ACC112 (cell line): Measurements from ENCODE around the gene PRKAG2.
"Not testable (repeated sequence)": the region's sequence is repeated elsewhere in the genome, so short reads cannot be mapped to it uniquely, and the experiment has no call there.

Source experiments
- H2AFZ ChIP-seq: fragments of 200-600 bp; sonication (generic); one replicate; pipeline ENCODE4 v1.6.0; 2017; ENCODE audit warnings: antibody characterized with exemption, low read length; ENCODE audit not compliant: unreplicated experiment
- H3K27ac ChIP-seq: fragments of 200-600 bp; sonication (generic); 2 replicates; pipeline ENCODE4 v1.5.1; 2014; ENCODE audit warnings: low read depth, mild to moderate bottlenecking, antibody characterized with exemption, low read length, moderate library complexity
- H3K27me3 ChIP-seq: fragments of 200-600 bp; sonication (generic); 2 replicates; pipeline ENCODE4 v1.6.1; 2014; ENCODE audit warnings: mild to moderate bottlenecking, antibody characterized with exemption, low read length, moderate library complexity, mixed read lengths; ENCODE audit not compliant: insufficient read depth
- H3K36me3 ChIP-seq: fragments of 200-600 bp; sonication (generic); 2 replicates; pipeline ENCODE4 v1.6.1; 2016; ENCODE audit warnings: mild to moderate bottlenecking, antibody characterized with exemption, low read length, moderate library complexity, mixed read lengths; ENCODE audit not compliant: insufficient read depth
- H3K4me1 ChIP-seq: fragments of 200-600 bp; sonication (generic); one replicate; pipeline ENCODE4 v1.6.1; 2016; ENCODE audit warnings: low read length, mixed read lengths; ENCODE audit not compliant: insufficient read depth, unreplicated experiment, control insufficient read depth
- H3K4me3 ChIP-seq: fragments of 200-600 bp; sonication (generic); 2 replicates; pipeline ENCODE4 v1.5.1; 2014; ENCODE audit warnings: mild to moderate bottlenecking, low read depth, low read length
- H3K79me2 ChIP-seq: fragments of 200-600 bp; sonication (generic); one replicate; pipeline ENCODE4 v1.6.0; 2016; ENCODE audit warnings: low read length; ENCODE audit not compliant: control insufficient read depth, unreplicated experiment, insufficient read depth

PRKAG2 gene

DNA sequence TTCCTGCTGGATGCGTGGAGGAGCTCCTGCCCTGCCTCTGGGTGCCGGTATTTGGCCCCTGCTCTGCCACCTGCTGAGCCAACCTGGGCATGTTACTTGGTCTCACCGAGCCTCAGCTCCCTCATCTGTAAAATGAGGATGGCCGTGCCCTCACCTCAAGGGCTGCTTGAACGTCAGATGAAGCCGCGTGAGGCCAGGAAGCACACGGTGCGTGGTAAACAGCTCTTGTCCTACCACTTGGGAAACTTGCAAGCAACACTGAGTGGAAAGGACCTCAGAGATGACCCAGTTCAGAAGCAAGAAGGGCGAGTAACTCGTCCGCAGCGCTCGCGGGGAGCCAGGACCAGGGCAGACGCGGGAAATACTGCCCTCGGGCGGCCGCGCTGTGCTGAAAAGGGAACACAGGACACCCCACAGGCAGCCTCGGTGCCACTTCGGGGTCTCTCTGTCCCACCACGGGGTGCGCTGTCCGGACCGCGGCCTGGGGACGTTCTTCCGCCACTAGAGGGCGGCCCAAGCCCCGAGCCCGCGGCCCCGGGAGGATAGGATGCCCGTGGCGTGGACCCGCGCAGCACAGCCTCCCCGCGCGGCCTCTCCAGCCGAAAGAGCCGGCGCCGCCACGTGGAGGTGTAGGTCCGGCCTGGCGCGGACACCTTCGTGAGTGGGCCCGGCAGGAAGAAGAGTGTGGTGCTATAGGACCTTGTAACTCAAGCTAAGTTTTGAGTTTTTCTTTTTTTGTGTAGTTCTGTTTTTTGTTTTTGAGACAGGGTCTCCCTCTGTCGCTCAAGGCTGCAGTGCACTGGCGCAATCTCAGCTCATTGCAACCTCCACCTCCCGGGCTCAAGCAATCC is 94.1 kb downstream of the PRKAG2 start:
- Histone ChIP-seq H3K4me1 (peaks cover 5% of the 10 kb centered on the region), H2AFZ (peak overlapping the region; percentile 80), H3K79me2 (no peaks in the 10 kb centered on the region), H3K27ac (no peak overlapping the region), H3K4me3 (peak overlapping the region; percentile 68), H3K27me3 (peaks cover 28% of the 10 kb centered on the region), H3K36me3 (no peaks in the 10 kb centered on the region)

DNA sequence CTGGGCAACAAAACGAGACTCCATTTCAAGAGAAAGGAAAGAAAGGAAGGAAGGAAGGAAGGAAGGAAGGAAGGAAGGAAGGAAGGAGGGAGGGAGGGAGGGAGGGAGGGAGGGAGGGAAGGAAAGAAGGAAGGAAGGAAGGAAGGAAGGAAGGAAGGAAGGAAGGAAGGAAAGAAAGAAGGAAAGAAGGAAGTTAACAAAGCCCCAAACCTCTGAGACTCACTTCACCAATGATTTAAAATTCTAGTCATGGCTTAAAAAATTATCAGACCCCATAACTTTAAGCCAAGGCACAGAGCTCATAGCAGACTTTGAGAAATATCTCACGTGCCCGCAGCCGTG is 94.7 kb downstream of the PRKAG2 start:
- H3K27ac ChIP-seq, H3K36me3 ChIP-seq, H3K79me2 ChIP-seq, H2AFZ ChIP-seq, H3K4me3 ChIP-seq, H3K4me1 ChIP-seq: not testable (repeated sequence)
- peaks cover 24% of the 10 kb centered on the region for H3K27me3 ChIP-seq

DNA sequence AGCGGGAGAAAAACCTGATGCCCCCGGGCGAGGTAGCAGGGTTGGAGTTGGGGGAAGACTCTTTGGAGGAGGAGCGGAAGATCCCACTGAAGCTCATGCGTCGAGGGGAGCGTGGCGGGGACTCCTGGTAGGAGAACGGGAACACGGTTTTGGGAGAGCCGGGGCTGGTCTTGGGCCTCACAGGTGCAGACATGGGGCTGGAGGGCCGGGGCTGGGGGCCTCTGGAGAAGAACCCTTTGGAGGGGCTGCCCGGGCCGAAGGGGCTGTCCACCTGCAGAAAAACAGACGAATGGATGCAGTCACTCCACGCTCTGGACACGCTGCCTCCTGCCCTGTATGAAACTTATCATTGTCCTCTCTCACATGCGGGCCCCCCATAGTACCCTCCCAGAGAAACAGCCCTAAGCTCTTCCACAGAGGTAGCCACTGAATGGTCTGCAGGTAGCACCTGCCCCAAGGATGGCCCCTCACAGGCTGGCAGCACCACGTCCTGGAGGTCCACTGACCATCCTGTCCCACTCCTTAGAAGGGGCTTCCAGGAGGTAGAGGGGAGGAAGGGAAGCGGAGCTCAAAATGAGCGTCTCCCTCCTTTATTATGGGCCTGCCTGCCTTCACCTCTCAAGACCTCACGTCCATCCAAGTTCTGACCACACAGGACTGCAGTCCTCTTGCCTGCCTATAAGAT is 95.6 kb downstream of the PRKAG2 start:
- Histone ChIP-seq H3K36me3 (no peaks in the 10 kb centered on the region), H2AFZ (no peak overlapping the region), H3K79me2 (no peaks in the 10 kb centered on the region), H3K27ac (no peak overlapping the region), H3K4me1 (peaks cover 5% of the 10 kb centered on the region), H3K4me3 (no peak overlapping the region), H3K27me3 (peaks cover 20% of the 10 kb centered on the region)

DNA sequence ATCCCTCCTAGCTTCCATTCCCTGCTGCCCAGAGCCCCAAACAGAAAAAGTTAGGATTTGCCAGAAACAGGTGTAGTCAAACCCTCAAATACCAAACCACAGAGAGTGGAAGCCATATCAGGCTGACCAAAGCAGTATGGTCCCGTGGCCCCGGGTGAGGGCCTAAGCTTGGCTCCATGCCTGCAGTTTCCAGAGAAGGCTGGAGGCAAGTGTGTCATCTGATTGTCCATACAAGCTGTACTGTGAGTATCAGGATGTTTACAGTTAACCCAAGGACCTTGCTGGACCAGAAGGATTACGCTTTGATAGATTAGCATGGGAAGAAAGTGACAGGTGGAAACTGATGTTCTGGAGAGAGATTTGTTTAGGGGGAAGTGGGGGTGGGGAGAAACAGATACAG is 96.3 kb downstream of the PRKAG2 start:
- H2AFZ ChIP-seq: no peak overlapping the region
- no peak overlapping the region for H3K27ac ChIP-seq
- no peak overlapping the region for H3K4me3 ChIP-seq
- H3K36me3 ChIP-seq: no peaks in the 10 kb centered on the region
- no peaks in the 10 kb centered on the region for H3K79me2 ChIP-seq
- peaks cover 5% of the 10 kb centered on the region for H3K4me1 ChIP-seq
- peaks cover 20% of the 10 kb centered on the region for H3K27me3 ChIP-seq

DNA sequence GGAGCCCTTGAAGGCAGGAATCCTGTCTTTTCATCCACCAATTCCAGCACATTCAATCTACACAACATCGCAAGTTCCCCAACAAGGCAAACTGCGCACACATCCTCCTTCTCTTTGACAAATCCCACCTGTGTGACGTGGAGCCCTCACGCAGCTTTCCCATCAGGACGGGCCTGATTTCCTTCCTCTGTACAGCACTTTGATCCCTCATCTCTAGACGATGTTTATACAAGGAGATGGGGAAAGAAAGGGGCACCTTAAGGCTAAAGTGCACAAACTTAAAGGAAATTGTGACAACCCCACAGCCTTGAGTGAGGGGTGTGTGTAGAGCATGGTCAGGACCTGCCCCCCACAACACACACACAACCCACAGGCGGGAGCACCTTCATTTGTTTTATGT is 97.2 kb downstream of the PRKAG2 start:
- Histone ChIP-seq H3K4me3 (no peak overlapping the region), H2AFZ (no peak overlapping the region), H3K79me2 (no peaks in the 10 kb centered on the region), H3K4me1 (peaks cover 5% of the 10 kb centered on the region), H3K36me3 (no peaks in the 10 kb centered on the region), H3K27ac (no peak overlapping the region), H3K27me3 (peaks cover 27% of the 10 kb centered on the region)

DNA sequence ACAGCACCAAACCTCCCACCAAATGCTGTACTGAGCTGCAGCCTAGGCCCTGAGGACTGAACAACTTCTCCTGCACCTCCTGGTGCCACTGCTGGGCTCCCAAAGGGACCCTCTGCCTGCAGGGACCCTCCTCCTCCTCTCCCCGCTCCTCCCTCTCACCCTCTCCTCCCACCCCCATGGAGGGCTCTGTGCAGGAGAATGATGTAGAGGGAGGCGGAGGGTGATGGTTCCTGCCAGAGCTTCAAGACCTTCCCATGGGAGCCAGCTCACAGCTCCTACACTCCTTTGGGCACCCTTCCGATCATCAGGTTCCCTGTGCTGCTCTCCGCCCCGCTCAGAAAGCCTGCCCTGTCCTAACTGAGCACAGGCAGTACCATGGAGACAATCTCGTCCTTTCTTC is 97.7 kb downstream of the PRKAG2 start:
- Histone ChIP-seq H3K79me2 (no peaks in the 10 kb centered on the region), H3K4me3 (no peak overlapping the region), H3K27me3 (peaks cover 28% of the 10 kb centered on the region), H2AFZ (no peak overlapping the region), H3K4me1 (peaks cover 5% of the 10 kb centered on the region), H3K36me3 (no peaks in the 10 kb centered on the region), H3K27ac (no peak overlapping the region)

DNA sequence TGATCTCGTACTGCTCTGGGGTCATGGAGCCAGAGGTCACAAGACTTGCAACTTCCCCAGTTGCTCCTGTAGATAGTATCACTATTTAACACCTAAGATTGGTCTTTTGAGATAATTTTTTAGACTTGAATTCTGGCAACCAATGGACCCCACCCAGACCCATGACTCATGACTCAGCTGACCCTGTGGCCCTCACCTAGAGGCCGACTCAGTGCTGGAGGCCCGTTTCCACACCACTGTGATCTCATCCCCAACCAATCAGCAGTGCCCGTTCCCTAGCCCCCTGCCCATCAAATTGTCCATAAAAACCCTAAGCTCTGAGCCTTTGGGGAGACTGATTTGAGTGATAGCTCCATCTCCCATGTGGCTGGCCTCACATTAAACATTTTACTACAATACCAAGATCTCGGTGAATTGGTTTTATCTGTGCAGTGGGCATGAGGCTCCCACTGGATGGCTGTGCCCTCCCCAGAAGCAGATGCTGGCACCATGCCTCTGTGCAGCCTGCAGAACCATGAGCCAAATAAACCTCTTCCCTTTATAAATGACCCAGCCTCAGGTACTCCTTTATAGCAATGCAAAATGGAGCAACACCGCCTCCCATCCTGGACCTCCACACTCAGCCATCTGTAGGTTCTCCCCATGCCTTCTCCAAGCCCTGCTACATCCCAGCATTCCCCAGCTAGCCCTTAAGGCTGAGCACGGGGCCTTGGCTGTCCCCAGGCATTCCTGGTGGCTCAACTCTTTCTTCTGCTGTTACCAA is 98.8 kb downstream of the PRKAG2 start:
- Histone ChIP-seq H3K79me2 (no peaks in the 10 kb centered on the region), H2AFZ (no peak overlapping the region), H3K4me1 (peaks cover 1% of the 10 kb centered on the region), H3K27me3 (peaks cover 40% of the 10 kb centered on the region), H3K4me3 (no peak overlapping the region), H3K27ac (no peak overlapping the region), H3K36me3 (no peaks in the 10 kb centered on the region)

DNA sequence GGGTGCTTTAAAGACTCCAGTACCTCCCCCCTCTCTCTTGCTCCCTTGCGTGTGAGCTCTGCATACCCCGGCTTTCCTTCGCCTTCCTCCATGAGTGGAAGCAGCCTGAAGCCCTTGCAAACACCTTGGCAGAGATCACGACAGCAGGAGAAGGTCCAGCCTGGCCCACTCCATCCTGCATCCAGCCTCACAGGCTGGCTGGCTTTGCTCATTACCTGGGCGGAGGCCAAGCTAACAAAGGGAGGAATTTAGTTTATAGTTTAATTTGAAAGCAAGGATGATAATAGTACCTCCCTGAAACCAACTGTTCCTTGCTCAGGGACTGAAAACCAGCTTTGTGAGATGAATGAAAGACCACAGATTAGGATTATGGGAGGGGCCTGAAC is 99.4 kb downstream of the PRKAG2 start:
- Histone ChIP-seq H3K4me1 (no peaks in the 10 kb centered on the region), H3K27me3 (peaks cover 42% of the 10 kb centered on the region), H3K36me3 (no peaks in the 10 kb centered on the region), H3K79me2 (no peaks in the 10 kb centered on the region), H3K4me3 (no peak overlapping the region), H3K27ac (no peak overlapping the region), H2AFZ (no peak overlapping the region)

DNA sequence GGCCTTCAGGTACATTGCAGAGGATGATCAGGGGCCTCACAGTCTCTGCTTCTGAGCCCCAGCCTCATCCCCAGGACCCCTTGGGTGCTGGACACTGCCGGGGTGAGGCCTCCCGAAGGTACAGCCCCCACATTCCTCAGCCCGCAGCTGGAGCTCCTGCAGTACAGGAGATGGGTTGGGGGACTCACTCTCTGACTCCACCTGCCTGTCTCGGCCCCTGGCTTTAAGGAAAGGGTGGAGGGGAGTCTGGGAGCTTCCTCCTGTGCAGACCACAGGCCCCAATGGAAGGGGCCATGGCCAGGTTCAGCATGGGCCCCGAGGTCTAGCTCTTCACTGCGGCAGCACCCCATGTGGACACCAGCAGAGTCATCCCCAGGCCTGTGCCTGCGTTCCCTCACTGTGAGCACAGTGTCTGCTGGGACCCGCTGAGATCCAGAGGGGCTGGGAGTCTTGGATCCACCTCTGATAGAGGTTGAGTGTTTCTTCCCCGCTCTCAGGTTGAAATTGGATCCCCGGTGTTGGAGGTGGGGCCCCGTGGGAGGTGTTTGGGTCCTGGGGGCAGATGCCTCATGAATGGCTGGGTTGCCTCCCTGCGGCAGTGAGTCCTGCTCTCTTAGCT is 99.9 kb downstream of the PRKAG2 start:
- Histone ChIP-seq H3K27me3 (peaks cover 47% of the 10 kb centered on the region), H3K36me3 (no peaks in the 10 kb centered on the region), H3K4me3 (no peak overlapping the region), H3K79me2 (no peaks in the 10 kb centered on the region), H2AFZ (no peak overlapping the region), H3K4me1 (no peaks in the 10 kb centered on the region), H3K27ac (no peak overlapping the region)

DNA sequence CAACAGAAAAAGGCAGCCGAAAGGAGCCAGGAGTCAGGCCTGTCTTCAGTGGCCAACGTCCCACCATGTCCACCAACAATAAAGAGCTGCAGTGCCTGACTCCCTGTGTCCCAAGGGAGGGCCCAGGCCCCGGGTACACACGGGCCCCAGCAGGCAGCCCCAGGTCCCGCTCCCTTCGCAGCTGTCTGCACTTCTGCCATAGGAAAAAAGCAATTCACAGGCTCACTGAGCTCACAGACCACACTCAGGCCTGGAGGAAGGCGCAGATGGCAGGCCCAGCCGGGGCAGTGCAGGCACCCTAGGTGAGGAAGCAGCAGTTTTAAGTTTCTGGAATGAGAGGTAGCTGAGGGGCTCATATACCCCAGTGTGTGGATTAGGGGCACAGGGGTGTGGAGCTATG is 100.5 kb downstream of the PRKAG2 start:
- Histone ChIP-seq H3K27me3 (peaks cover 52% of the 10 kb centered on the region), H2AFZ (no peak overlapping the region), H3K4me1 (no peaks in the 10 kb centered on the region)

More for the DNA sequence above, 100.5 kb downstream of the PRKAG2 start:
- Histone ChIP-seq H3K79me2 (no peaks in the 10 kb centered on the region), H3K27ac (no peak overlapping the region), H3K4me3 (no peak overlapping the region), H3K36me3 (no peaks in the 10 kb centered on the region)
